HepG2 (cell line): ENCODE measurements around the gene DLX4. TPM values are rescaled to one million over a fixed set of nuclear protein-coding genes. Genes with fewer than 3 reads are reported as not detected.

Source experiments
- CBFB ChIP-seq: sonication (generic); formaldehyde crosslinking; IDR thresholded peaks from 2 replicates; pipeline ENCODE4 v1.4.0; 2020; ENCODE audit warnings: missing genetic modification reagents
- CSRNP1 ChIP-seq: sonication (generic); formaldehyde crosslinking; IDR thresholded peaks from 2 replicates; pipeline ENCODE4 v1.8.1; 2023; ENCODE audit warnings: mild to moderate bottlenecking, missing genetic modification reagents
- DMAP1 ChIP-seq: IDR thresholded peaks from 2 replicates; pipeline ENCODE4 v1.6.1; 2016
- DRAP1 ChIP-seq: IDR thresholded peaks from 2 replicates; pipeline ENCODE4 v1.6.1; 2016; ENCODE audit warnings: missing genetic modification reagents, missing compliant biosample characterization
- HMG20A ChIP-seq: IDR thresholded peaks from 2 replicates; pipeline ENCODE4 v1.6.1; 2016; ENCODE audit warnings: borderline replicate concordance
- HOMEZ ChIP-seq: IDR thresholded peaks from 2 replicates; pipeline ENCODE4 v1.6.1; 2016; ENCODE audit warnings: low read depth
- HOXD1 ChIP-seq: sonication (generic); formaldehyde crosslinking; IDR thresholded peaks from 2 replicates; pipeline ENCODE4 v1.5.0; 2020; ENCODE audit warnings: missing genetic modification reagents
- MAFF ChIP-seq: IDR thresholded peaks from 2 replicates; pipeline ENCODE4 v1.6.1; 2011; ENCODE audit warnings: low read depth, low read length, improper control_type of control experiment
- MEF2D ChIP-seq: sonication (generic); formaldehyde crosslinking; IDR thresholded peaks from 2 replicates; pipeline ENCODE4 v1.5.1; 2020; ENCODE audit warnings: mild to moderate bottlenecking, missing genetic modification reagents
- MTF2 ChIP-seq: sonication (generic); formaldehyde crosslinking; IDR thresholded peaks from 2 replicates; pipeline ENCODE4 v1.5.0; 2020; ENCODE audit warnings: missing genetic modification reagents, borderline replicate concordance
- MXD4 ChIP-seq: IDR thresholded peaks from 2 replicates; pipeline ENCODE4 v1.6.1; 2016; ENCODE audit warnings: mild to moderate bottlenecking, missing biosample characterization, missing genetic modification reagents
- MYC ChIP-seq: sonication (generic); formaldehyde crosslinking; IDR thresholded peaks from 2 replicates; pipeline ENCODE4 v1.9.0; 2021; ENCODE audit warnings: missing genetic modification reagents, borderline replicate concordance
- NCOA2 ChIP-seq: sonication (generic); formaldehyde crosslinking; IDR thresholded peaks from 2 replicates; pipeline ENCODE4 v1.8.0; 2022; ENCODE audit warnings: inconsistent platforms
- NONO ChIP-seq, 2 experiments: fragments of 450-650 bp in 1 of 2; sonication (generic) in 1 of 2; formaldehyde crosslinking in 1 of 2; IDR thresholded peaks in 1 of 2; conservative IDR thresholded peaks in 1 of 2; 2 replicates each; pipeline versions ENCODE4 v1.6.1 to v1.8.0; 2017 to 2022; ENCODE audit warnings: mild to moderate bottlenecking in 1 of 2, missing genetic modification reagents in 1 of 2, moderate library complexity in 1 of 2
- PPARG ChIP-seq: conservative IDR thresholded peaks from 2 replicates; pipeline ENCODE4 v1.6.1; 2016; ENCODE audit warnings: missing biosample characterization, missing genetic modification reagents
- SP1 ChIP-seq, 2 experiments: fragments of 450-650 bp in 1 of 2; sonication (generic) in 1 of 2; formaldehyde crosslinking in 1 of 2; IDR thresholded peaks; 2 replicates each; pipeline versions ENCODE4 v1.4.0 to v1.6.1; 2016 to 2020; ENCODE audit warnings: missing genetic modification reagents in 1 of 2
- TARDBP ChIP-seq: sonication (generic); formaldehyde crosslinking; IDR thresholded peaks from 2 replicates; pipeline ENCODE4 v1.8.0; 2022; ENCODE audit warnings: mild to moderate bottlenecking, missing genetic modification reagents
- ZBTB20 ChIP-seq: sonication (generic); formaldehyde crosslinking; IDR thresholded peaks from 2 replicates; pipeline ENCODE4 v1.8.1; 2023; ENCODE audit warnings: missing genetic modification reagents, low read depth, mild to moderate bottlenecking, borderline replicate concordance
- ZBTB3 ChIP-seq: sonication (generic); formaldehyde crosslinking; IDR thresholded peaks from 2 replicates; pipeline ENCODE4 v1.4.0; 2020; ENCODE audit warnings: low read depth, mild to moderate bottlenecking, moderate library complexity, missing genetic modification reagents, borderline replicate concordance
- ZNF34 ChIP-seq: sonication (generic); formaldehyde crosslinking; IDR thresholded peaks from 2 replicates; pipeline ENCODE4 v1.4.0; 2020; ENCODE audit warnings: mild to moderate bottlenecking, missing genetic modification reagents, borderline replicate concordance
- ZNF720 ChIP-seq: sonication (generic); formaldehyde crosslinking; IDR thresholded peaks from 2 replicates; pipeline ENCODE4 v1.4.0; 2020; ENCODE audit warnings: missing genetic modification reagents
- ZNF724P ChIP-seq: sonication (generic); formaldehyde crosslinking; IDR thresholded peaks from 2 replicates; pipeline ENCODE4 v1.8.0; 2022; ENCODE audit warnings: missing genetic modification reagents, borderline replicate concordance
- ZNF772 ChIP-seq: sonication (generic); formaldehyde crosslinking; IDR thresholded peaks from 2 replicates; pipeline ENCODE4 v1.5.0; 2020; ENCODE audit warnings: mild to moderate bottlenecking, missing genetic modification reagents
- ZSCAN21 ChIP-seq: sonication (generic); formaldehyde crosslinking; IDR thresholded peaks from 2 replicates; pipeline ENCODE4 v1.8.0; 2022; ENCODE audit warnings: mild to moderate bottlenecking, missing genetic modification reagents, moderate library complexity, borderline replicate concordance
- polyA plus RNA-seq, 8 experiments: library from polyadenylated mRNA; depleted of rRNA in 3 of 8; stranded (reverse) in 7 of 8; unstranded in 1 of 8; fragments of >200 nt; fragmentation: Illumina TruSeq in 4 of 8; extraction: Trizol in 4 of 8; gene quantifications; 2 replicates each; pipeline versions ENCODE4 v1.2.1 to v1.2.3, GENCODE V29; 2011 to 2016; ENCODE audit warnings: low read depth in 4 of 8, missing spikeins in 1 of 8, mixed read lengths in 1 of 8; ENCODE audit not compliant: insufficient read depth in 1 of 8
- total RNA-seq, 5 experiments: library from RNA; depleted of rRNA; stranded (reverse); fragments of >200 nt; fragmentation: Illumina TruSeq; extraction: Trizol; gene quantifications; 2 replicates each; pipeline ENCODE4 v1.2.3, GENCODE V29; 2016; ENCODE audit warnings: low read depth in 1 of 5
- TF ChIP-seq, protein P1 (sequence below): sonication (generic); formaldehyde crosslinking; IDR thresholded peaks from 2 replicates; pipeline ENCODE4 v1.5.0; 2020; ENCODE audit warnings: missing genetic modification reagents, mild to moderate bottlenecking, borderline replicate concordance

Gene DLX4
- total and polyA plus RNA-seq, 2 of the 13 experiments (the other 11 are each of a cell fraction or from before 2014, with no cell fraction given), result 0.55 to 2.3 TPM

GRCh38 chr17:49997773-49998703 lies 29.0 kb downstream of the DLX4 start (continued):
- no peak for TF ChIP-seq ZNF34 (CRISPR knock-in tag)
- 0 out of 2 replicates have a peak, but pooled peaks have one; percentile 55 for TF ChIP-seq MXD4 (CRISPR knock-in tag)
- TF ChIP-seq HOMEZ (CRISPR knock-in tag), result no peak
- TF ChIP-seq HOXD1 (CRISPR knock-in tag), result no peak
- TF ChIP-seq DRAP1 (CRISPR knock-in tag), result no peak
- peak; percentile 9; the same call in 1 of the 2 replicates for TF ChIP-seq MAFF
- TF ChIP-seq SP1 (IDR thresholded peaks at IDR 0.05), result no peak
- TF ChIP-seq SP1 (CRISPR knock-in tag; IDR thresholded peaks at IDR 0.05), result no peak
- TF ChIP-seq, protein P1, sequence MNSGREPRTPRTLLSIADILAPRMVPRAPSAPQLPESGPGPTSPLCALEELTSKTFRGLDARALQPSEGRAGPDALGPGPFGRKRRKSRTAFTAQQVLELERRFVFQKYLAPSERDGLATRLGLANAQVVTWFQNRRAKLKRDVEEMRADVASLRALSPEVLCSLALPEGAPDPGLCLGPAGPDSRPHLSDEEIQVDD, result no peak
- no peak for TF ChIP-seq TARDBP (CRISPR knock-in tag)
- no peak for TF ChIP-seq HMG20A
- TF ChIP-seq NONO (IDR thresholded peaks at IDR 0.05), result no peak
- TF ChIP-seq NONO (CRISPR knock-in tag; conservative IDR thresholded peaks at IDR 0.05), result peak; percentile 34; the same call in 1 of the 2 replicates
- TF ChIP-seq MTF2 (CRISPR knock-in tag), result 0 out of 2 replicates have a peak, but pooled peaks have one; percentile 55
- TF ChIP-seq ZNF720 (CRISPR knock-in tag), result no peak
- no peak for TF ChIP-seq MYC
- no peak for TF ChIP-seq CBFB (CRISPR knock-in tag)
- no peak for TF ChIP-seq NCOA2 (CRISPR knock-in tag)
- 0 out of 2 replicates have a peak, but pooled peaks have one; percentile 51 for TF ChIP-seq ZNF724P (CRISPR knock-in tag)
- TF ChIP-seq MEF2D (CRISPR knock-in tag), result no peak
- TF ChIP-seq PPARG, result no peak
- TF ChIP-seq ZBTB3 (CRISPR knock-in tag), result no peak
- no peak for TF ChIP-seq ZNF772
- TF ChIP-seq ZSCAN21 (CRISPR knock-in tag), result no peak
- peak; percentile 57; the same call in 1 of the 2 replicates for TF ChIP-seq CSRNP1
- no peak for TF ChIP-seq DMAP1 (CRISPR knock-in tag)
- TF ChIP-seq ZBTB20 (CRISPR knock-in tag), result no peak
